Uterus (tissue), 4 donors: Measurements from ENCODE around the gene CHCHD1. TPM values are rescaled to one million over a fixed set of nuclear protein-coding genes. Genes with fewer than 3 reads are reported as not detected.

Source experiments
- DNase-seq, 2 donors: peaks; one replicate each; pipeline ENCODE4 v3.0.0-alpha.2; 2019 to 2020
- H3K27ac ChIP-seq, 2 donors: fragments of 200-600 bp; sonication (generic); 1 replicate in 1 of 2; 2 replicates in 1 of 2; pipeline ENCODE4 v1.5.1; 2016 to 2018
- H3K27me3 ChIP-seq, 2 donors: fragments of 200-600 bp; sonication (generic); one replicate each; pipeline ENCODE4 v1.5.1; 2018 to 2019; ENCODE audit warnings: control low read depth in 1 of 2
- H3K36me3 ChIP-seq, 2 donors: fragments of 200-600 bp; sonication (generic); one replicate each; pipeline ENCODE4 v1.5.1; 2019; ENCODE audit warnings: control low read depth in 1 of 2
- H3K4me1 ChIP-seq, 2 donors: fragments of 200-600 bp; sonication (generic); one replicate each; pipeline ENCODE4 v1.5.1; 2018 to 2019; ENCODE audit warnings: control low read depth in 1 of 2
- H3K4me3 ChIP-seq, 2 donors: fragments of 200-600 bp; sonication (generic); 1 replicate in 1 of 2; 2 replicates in 1 of 2; pipeline ENCODE4 v1.5.1; 2018 to 2019; ENCODE audit warnings: mild to moderate bottlenecking in 1 of 2
- H3K9me3 ChIP-seq, 2 donors: fragments of 200-600 bp; sonication (generic); one replicate each; pipeline ENCODE4 v1.5.1; 2019; ENCODE audit warnings: control low read depth in 1 of 2
- POLR2A ChIP-seq, 2 donors: fragments of 450-650 bp; IDR thresholded peaks; one replicate each; pipeline ENCODE4 v1.6.1; 2016; ENCODE audit warnings: antibody characterized with exemption in 2 of 2, mild to moderate bottlenecking in 1 of 2, moderate library complexity in 1 of 2
- intact Hi-C: fragments of 100-400 bp; cut with DNase I; formaldehyde crosslinking; loops from one replicate; pipeline ENCODE4 v1.15.1; 2023; ENCODE audit warnings: low total_unique reads
- total RNA-seq, 4 donors: library from RNA; depleted of rRNA in 3 of 4; stranded (reverse); fragments of >200 nt in 3 of 4; gene quantifications; one replicate each; pipeline versions ENCODE4 v1.1.0 to v1.2.4, GENCODE V29; 2014 to 2023
- TF ChIP-seq, protein P1 (sequence below), 4 experiments: fragments of 200-600 bp in 2 of 4; fragments of 450-650 bp in 2 of 4; sonication (generic) in 2 of 4; IDR thresholded peaks; one replicate each; pipeline ENCODE4 v1.5.1; 2016 to 2019; ENCODE audit warnings: antibody characterized with exemption in 4 of 4, mild to moderate bottlenecking in 2 of 4, moderate library complexity in 1 of 4
- donor health status: DM: yes; HTN: yes; CAD: no.

CHCHD1 gene
- total RNA-seq, 4 donors from 2014 or later = 7.1 to 15.3 (median 11.0) TPM

DNA sequence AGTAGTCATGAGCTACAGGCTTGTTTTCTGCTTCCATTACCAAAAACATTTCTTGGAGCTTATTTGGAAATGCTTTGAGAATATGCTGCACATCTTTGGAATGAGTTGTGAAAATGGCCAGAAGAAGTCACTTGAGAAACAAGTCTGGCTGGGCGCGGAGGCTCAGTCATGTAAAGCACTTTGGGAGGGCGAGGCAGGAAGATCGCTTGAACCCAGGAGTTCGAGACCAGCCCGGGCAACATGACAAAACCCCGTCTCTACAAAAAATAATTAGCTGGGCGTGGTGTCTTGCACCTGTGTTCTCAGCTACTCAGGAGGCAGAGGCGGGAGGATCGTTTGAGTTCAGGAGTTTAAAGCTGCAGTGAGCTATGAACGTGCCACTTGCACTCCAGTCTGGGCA, 882 bp upstream of the CHCHD1 start:
- intact Hi-C loops = no loop called here
- H3K4me3 ChIP-seq = peak overlapping the region; percentile 75 to 84
- H3K27ac ChIP-seq = peak overlapping the region in 1 of 2 donors; percentile 91
- no peaks in the 10 kb centered on the region for H3K4me1 ChIP-seq
- no peaks in the 10 kb centered on the region for H3K36me3 ChIP-seq
- no peak for DNase-seq
- H3K9me3 ChIP-seq = no peaks in the 10 kb centered on the region
- H3K27me3 ChIP-seq = no peaks in the 10 kb centered on the region
- TF ChIP-seq, protein P1, sequence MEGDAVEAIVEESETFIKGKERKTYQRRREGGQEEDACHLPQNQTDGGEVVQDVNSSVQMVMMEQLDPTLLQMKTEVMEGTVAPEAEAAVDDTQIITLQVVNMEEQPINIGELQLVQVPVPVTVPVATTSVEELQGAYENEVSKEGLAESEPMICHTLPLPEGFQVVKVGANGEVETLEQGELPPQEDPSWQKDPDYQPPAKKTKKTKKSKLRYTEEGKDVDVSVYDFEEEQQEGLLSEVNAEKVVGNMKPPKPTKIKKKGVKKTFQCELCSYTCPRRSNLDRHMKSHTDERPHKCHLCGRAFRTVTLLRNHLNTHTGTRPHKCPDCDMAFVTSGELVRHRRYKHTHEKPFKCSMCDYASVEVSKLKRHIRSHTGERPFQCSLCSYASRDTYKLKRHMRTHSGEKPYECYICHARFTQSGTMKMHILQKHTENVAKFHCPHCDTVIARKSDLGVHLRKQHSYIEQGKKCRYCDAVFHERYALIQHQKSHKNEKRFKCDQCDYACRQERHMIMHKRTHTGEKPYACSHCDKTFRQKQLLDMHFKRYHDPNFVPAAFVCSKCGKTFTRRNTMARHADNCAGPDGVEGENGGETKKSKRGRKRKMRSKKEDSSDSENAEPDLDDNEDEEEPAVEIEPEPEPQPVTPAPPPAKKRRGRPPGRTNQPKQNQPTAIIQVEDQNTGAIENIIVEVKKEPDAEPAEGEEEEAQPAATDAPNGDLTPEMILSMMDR (IDR thresholded peaks at IDR 0.05) = no peak
- TF ChIP-seq POLR2A (IDR thresholded peaks at IDR 0.05) = no peak

DNA sequence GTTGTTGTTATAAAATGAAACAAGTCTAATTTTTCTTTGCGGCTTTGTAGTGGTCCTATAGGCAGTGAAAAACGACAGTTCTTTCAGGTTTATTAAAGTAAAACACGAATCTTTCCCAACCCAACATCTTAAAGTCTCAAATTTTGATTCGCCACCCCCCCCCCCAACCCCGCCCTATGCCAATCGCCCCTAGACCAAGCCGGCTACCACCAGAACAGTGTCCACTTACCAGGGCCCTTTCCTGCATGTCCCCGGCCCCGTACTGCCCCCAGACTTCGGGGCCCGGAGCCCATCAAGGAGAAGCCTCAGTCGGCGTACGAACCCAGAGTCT, 335 bp upstream of the CHCHD1 start:
- Histone ChIP-seq H3K27ac (peak overlapping the region; percentile 91 to 94), H3K27me3 (no peaks in the 10 kb centered on the region), H3K4me1 (no peaks in the 10 kb centered on the region), H3K9me3 (no peaks in the 10 kb centered on the region), H3K4me3 (peak overlapping the region; percentile 75 to 84), H3K36me3 (no peaks in the 10 kb centered on the region)
- TF ChIP-seq, protein P1 (IDR thresholded peaks at IDR 0.05) = no peak
- TF ChIP-seq POLR2A (IDR thresholded peaks at IDR 0.05) = no peak
- intact Hi-C loops = no loop called here
- DNase-seq = no peak

DNA sequence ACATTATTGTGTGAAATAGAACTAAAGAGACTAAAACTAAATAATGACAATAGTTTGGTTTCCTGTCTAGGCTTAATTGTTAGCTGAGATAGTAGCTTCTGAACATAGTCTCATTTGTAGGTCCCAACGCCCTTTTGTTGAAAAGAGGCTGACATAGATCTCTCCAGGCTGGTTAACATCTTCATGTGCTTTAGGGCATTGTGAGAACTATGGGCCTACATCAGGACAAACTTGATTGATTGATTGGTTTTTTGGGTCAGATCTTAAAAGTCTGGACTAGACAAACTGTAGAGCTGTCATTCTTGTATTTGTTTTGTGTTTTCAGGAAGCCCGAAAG, 869 bp downstream of the CHCHD1 start:
- Histone ChIP-seq H3K27ac (peak overlapping the region; percentile 91 to 94), H3K9me3 (no peaks in the 10 kb centered on the region), H3K4me1 (no peaks in the 10 kb centered on the region), H3K27me3 (no peaks in the 10 kb centered on the region), H3K4me3 (peak overlapping the region; percentile 75 to 84), H3K36me3 (no peaks in the 10 kb centered on the region)
- DNase-seq = no peak
- intact Hi-C loops = no loop called here
- no peak for TF ChIP-seq POLR2A (IDR thresholded peaks at IDR 0.05)
- TF ChIP-seq, protein P1 (IDR thresholded peaks at IDR 0.05) = no peak

DNA sequence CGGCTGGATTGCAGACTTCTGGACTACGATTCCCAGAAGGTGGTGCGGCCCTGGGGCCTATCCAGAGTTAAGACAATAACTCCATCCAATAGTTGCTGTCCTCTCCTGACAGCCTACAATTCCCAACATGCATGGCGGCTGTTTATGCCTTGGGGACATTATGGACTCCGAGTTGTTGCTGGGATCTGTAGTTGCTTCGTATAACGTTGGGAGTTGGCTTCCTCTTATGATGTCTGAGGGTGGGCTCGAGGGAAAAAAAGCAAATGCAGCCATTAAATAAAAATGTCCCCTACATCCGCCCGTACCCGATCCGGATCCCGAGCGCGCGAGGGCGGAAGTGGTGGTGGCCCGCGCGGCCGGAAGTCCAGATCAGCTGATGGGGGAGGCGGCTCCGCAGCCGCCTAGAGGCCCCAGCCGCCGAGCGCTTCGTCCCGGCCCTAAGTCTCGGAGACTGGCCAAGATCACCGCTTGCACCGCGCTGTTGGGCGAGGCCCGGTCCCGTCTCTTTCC, 3.4 kb downstream of the CHCHD1 start, which contains the start of gene ZSWIM8:
Gene ZSWIM8 (plus strand): TSS at position 396 of the 510 bp plus-strand sequence. CDS start 273 bp downstream, outside the sequence.
- peak within 1 kb of the TSS; percentile 79 to 91 for H3K27ac ChIP-seq
- H3K4me3 ChIP-seq = peak within 1 kb of the TSS; percentile 56 to 95
- H3K27me3 ChIP-seq = no peaks in the 10 kb centered on the region
- DNase-seq = peak; percentile 86 to 92
- no peaks in the 10 kb centered on the region for H3K9me3 ChIP-seq
- H3K36me3 ChIP-seq = no peaks in the 10 kb centered on the region
- H3K4me1 ChIP-seq = no peaks in the 10 kb centered on the region
- TF ChIP-seq, protein P1 (IDR thresholded peaks at IDR 0.05) = peak in 1 of 4 experiments; percentile 22
- TF ChIP-seq POLR2A (IDR thresholded peaks at IDR 0.05) = peak; percentile 41 to 76
- intact Hi-C loops = no loop called here

DNA sequence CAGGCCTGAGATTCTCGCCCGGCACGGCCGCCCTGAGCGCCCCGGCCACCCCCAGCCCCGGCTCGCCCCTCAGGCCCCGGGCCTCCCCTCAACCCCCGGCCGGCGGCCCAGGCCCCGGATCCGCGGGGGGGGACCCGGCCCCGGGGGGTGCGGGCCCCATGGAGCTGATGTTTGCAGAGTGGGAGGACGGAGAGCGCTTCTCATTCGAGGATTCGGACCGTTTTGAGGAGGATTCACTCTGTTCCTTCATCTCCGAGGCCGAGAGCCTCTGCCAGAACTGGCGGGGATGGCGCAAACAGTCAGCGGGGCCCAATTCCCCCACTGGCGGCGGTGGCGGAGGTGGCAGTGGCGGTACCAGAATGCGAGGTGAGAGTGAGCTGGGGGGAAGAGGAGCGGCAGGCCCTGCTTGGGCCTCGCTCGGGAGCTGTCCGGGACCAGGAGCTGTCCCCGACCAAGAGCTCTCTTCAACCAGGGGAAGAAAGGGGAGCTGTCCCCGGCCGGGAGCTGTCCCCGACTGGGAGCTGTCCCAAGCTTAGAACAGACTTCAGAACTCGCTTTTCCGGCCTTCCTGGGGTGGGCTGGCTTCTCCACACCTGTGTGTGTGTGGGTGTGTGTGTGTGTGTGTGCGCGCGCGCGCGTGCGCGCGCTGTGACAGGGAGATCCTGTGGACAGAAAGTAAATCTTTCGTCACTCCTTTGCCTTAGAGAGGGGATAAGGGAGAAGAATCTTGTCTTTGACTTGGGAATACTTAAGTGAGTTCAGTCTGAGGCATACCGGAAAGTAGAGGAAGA, 4.1 kb downstream of the CHCHD1 start:
- H3K4me1 ChIP-seq = no peaks in the 10 kb centered on the region
- TF ChIP-seq, protein P1 (IDR thresholded peaks at IDR 0.05) = no peak
- no peak for TF ChIP-seq POLR2A (IDR thresholded peaks at IDR 0.05)
- H3K4me3 ChIP-seq = peak overlapping the region; percentile 56 to 95
- H3K27ac ChIP-seq = peak overlapping the region; percentile 79 to 91
- no peaks in the 10 kb centered on the region for H3K9me3 ChIP-seq
- intact Hi-C loops = no loop called here
- H3K36me3 ChIP-seq = no peaks in the 10 kb centered on the region
- no peaks in the 10 kb centered on the region for H3K27me3 ChIP-seq
- no peak for DNase-seq
